C4-2B (cell line): Measurements from ENCODE around the gene VMAC.

Experiments used
- ZFX ChIP-seq: fragments of 450-650 bp; IDR thresholded peaks from 2 replicates; pipeline ENCODE4 v1.6.1; 2017
- TF ChIP-seq, protein P1 (sequence below): fragments of 450-650 bp; conservative IDR thresholded peaks from 2 replicates; pipeline ENCODE4 v1.5.1; 2017; ENCODE audit warnings: mild to moderate bottlenecking

DNA sequence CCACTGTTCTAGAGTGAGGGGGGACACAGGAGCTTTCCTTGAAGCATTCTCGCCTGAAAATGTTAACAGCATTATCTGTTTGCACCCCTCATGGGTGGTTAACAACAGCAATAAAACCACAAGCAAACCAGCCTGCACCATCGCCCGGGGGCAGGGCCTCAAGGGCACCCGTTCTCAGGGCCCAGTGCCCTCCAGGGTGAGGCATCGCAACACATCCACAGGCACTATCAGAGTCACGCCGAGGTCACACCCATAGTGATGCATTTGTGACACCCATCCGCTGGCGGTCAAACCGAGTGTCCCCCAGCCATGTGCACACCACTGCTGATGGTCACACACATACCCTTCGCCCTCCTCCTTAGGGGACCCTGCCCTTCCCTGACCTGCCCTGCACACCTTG lies 38.9 kb upstream of the VMAC start:
- TF ChIP-seq, protein P1, sequence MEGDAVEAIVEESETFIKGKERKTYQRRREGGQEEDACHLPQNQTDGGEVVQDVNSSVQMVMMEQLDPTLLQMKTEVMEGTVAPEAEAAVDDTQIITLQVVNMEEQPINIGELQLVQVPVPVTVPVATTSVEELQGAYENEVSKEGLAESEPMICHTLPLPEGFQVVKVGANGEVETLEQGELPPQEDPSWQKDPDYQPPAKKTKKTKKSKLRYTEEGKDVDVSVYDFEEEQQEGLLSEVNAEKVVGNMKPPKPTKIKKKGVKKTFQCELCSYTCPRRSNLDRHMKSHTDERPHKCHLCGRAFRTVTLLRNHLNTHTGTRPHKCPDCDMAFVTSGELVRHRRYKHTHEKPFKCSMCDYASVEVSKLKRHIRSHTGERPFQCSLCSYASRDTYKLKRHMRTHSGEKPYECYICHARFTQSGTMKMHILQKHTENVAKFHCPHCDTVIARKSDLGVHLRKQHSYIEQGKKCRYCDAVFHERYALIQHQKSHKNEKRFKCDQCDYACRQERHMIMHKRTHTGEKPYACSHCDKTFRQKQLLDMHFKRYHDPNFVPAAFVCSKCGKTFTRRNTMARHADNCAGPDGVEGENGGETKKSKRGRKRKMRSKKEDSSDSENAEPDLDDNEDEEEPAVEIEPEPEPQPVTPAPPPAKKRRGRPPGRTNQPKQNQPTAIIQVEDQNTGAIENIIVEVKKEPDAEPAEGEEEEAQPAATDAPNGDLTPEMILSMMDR, result no peak
- no peak for TF ChIP-seq ZFX
